Tibial nerve (tissue), 4 donors: ENCODE measurements around the gene E2F4.

ENCODE experiments used
- EP300 ChIP-seq, 2 donors: sonication (generic); formaldehyde crosslinking; IDR thresholded peaks; one replicate each; pipeline ENCODE4 v1.6.1; 2017; ENCODE audit warnings: antibody characterized with exemption in 2 of 2, mild to moderate bottlenecking in 1 of 2
- POLR2A ChIP-seq, 2 donors: fragments of 450-650 bp; IDR thresholded peaks; one replicate each; pipeline ENCODE4 v1.6.1; 2017; ENCODE audit warnings: antibody characterized with exemption in 2 of 2, mild to moderate bottlenecking in 2 of 2, moderate library complexity in 2 of 2
- TF ChIP-seq, protein P1 (sequence below), 5 experiments: fragments of 200-600 bp in 3 of 5; fragments of 450-650 bp in 2 of 5; sonication (generic) in 3 of 5; IDR thresholded peaks; one replicate each; pipeline ENCODE4 v1.5.1; 2016 to 2019; ENCODE audit warnings: antibody characterized with exemption in 5 of 5, mild to moderate bottlenecking in 3 of 5, moderate library complexity in 2 of 5

DNA sequence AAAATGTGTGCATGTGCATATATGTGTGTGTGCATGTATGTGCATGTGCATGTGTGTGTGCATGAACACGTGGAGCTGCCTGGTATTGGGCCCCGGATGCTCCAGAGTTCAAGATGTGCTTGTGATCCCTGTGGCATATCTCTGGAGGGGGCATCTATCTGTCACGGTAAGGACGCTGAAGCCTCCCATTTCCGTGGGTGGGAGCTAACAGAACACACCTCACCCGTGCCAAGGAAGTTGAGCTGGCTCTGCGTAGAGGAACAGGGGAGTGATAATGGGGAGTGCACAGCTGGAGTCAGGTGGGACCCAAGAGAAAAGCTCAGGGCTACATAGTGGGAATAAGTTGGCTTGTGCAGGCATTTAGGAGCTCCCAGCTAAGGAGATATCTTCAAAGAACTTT, 19.7 kb downstream of the E2F4 start:
- TF ChIP-seq, protein P1, sequence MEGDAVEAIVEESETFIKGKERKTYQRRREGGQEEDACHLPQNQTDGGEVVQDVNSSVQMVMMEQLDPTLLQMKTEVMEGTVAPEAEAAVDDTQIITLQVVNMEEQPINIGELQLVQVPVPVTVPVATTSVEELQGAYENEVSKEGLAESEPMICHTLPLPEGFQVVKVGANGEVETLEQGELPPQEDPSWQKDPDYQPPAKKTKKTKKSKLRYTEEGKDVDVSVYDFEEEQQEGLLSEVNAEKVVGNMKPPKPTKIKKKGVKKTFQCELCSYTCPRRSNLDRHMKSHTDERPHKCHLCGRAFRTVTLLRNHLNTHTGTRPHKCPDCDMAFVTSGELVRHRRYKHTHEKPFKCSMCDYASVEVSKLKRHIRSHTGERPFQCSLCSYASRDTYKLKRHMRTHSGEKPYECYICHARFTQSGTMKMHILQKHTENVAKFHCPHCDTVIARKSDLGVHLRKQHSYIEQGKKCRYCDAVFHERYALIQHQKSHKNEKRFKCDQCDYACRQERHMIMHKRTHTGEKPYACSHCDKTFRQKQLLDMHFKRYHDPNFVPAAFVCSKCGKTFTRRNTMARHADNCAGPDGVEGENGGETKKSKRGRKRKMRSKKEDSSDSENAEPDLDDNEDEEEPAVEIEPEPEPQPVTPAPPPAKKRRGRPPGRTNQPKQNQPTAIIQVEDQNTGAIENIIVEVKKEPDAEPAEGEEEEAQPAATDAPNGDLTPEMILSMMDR (IDR thresholded peaks at IDR 0.05) = no peak
- TF ChIP-seq POLR2A (IDR thresholded peaks at IDR 0.05) = no peak
- TF ChIP-seq EP300 (IDR thresholded peaks at IDR 0.05) = no peak
